Cardiac septum (tissue), 1 donor: Measurements from ENCODE around the gene HMOX2. TPM values are rescaled to one million over a fixed set of nuclear protein-coding genes. Genes with fewer than 3 reads are reported as not detected.

Experiments used
- DNase-seq: peaks from one replicate; pipeline ENCODE4 v3.0.0-alpha.2; 2020; ENCODE audit warnings: low spot score
- intact Hi-C: fragments of 100-400 bp; cut with DNase I; formaldehyde crosslinking; loops from one replicate; pipeline ENCODE4 v1.14.0; 2022
- total RNA-seq: library from RNA; stranded (reverse); fragmentation: NEBNext Ultra II Directional; extraction: Animal tissue kit (Norgen Biotek cat#: 25700); gene quantifications from one replicate; pipeline ENCODE4 v1.2.1, GENCODE V29; 2021
- donor health status: DM: no; HTN: no; CAD: no.

HMOX2 gene
- total RNA-seq, 1 donor from 2014 or later = 69.1 TPM

DNA sequence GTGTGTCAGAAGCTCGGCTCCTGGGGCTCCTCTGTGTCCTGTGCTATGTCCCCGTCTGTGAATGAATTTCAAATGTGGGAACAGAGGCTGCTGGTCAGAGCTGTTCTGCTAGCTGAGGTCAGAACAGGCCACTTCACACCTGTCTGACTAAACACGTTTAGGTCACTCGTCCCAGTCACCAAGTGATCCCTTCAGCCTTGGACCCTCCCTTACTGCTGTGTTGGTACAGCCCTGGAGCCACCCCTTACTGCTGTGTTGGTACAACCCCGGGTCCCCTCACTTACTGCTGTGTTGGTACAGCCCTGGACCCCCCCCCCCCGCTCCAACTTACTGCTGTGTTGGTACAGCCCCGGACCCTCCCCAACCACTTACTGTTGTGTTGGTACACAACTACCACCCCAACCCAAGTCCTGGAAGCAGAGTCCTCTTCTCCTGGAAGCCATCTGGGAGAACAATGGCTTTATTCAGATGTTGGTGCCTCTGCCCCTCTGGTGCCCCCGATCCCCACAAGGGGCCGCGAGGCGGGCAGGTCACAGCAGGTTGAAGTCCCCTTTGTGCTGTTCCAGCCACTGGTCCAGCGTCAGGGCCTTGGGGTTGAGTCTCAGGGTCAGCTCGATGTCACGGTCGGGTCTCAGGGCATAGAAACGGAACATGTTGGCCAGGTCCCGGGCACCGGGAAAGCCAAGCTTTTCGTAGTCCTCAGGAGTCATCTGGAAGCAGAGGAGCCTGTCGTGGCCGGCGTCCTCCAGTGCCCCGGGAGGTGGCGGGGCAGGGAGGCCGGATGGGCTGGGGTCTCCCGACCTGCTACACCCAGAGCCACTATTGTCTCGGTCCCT lies 14.7 kb upstream of the HMOX2 start:
- intact Hi-C loops = no loop called here
- DNase-seq = no peak

DNA sequence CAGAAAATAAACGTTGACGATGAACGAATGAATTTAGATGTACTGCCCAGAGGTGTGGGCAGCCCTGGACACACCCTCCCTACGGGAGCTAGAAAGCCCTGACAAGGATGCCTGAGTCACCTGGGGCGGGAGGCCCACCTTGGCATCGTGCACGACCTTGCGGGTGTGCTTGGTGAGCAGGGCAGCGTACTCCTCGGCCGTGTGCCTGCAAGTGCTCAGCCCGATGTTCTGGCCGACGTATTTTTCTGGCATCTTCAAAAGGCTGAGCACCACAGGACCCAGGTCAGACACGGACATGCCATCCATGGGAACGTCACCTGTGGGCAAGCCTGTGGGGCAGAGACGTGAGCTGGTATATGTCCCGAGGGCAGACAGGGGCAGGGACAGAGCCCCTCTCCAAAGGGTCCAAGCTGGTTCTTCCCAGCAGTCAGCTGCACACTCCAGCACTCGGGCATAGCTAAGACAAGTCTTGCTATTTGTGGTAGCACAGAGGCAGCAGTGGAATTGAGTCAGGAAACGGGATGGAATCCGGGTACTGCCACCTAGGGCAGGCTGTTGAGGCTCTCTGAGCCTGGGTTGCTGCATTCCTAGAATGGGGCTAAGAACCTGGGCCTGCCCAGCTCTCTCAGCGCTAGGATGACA lies 12.6 kb upstream of the HMOX2 start:
- DNase-seq = no peak
- intact Hi-C loops = no loop called here

DNA sequence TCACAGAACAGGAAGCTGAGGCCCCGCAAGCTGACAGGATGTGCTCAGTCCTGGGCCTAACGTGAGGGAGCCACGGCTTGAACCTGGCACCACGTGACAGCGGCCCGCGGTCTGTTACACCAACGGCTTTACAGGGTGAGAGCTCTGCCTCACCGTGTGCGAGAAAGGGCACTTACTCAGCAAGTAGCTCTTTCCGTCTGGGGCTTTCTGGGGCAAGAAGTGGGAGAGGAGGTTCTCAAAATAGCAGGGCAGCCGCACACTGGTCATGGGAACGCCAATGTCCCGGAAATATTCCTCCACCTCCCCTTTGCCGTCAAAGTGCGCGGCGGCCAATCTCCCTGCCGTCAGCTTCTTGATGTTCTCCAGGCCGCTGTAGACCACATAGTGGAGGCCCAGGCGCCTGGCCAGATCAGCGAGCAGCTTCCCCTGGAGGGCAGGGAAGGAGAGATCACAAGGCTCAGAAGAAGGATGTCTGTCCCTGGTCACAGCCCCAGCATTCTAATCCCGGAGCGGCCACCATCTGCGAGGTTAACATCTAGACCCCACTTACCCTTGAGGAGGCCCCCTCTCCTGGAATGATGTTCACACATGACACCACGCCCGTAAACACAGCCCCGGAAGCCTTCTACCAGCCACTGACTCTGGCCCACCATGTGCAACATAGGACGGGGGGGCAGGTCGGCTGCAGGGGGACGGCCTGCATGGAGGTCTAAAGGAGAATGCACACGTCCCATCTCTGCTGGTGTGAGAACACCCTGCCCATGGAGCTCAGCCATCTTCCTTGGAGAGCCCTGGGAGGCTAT lies 10.0 kb upstream of the HMOX2 start:
- peak; percentile 85 for DNase-seq
- intact Hi-C loops = no loop called here

DNA sequence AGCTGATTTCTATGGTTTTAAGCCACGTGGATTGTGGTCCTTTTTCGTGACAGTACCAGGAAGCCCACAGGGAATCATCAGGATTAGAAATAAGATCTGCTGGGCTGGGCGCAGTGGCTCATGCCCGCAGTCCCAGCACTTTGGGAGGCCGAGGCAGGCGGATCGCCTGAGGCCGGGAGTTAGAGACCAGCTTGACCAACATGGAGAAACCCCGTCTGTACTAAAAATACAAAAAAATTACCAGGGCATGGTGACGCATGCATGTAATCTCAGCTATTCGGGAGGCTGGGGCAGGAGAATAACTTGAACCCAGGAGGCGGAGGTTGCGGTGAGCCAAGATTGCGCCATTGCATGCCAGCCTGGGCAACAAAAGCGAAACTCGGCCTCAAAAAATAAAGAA lies 8.3 kb upstream of the HMOX2 start:
- DNase-seq = no peak
- intact Hi-C loops = no loop called here

DNA sequence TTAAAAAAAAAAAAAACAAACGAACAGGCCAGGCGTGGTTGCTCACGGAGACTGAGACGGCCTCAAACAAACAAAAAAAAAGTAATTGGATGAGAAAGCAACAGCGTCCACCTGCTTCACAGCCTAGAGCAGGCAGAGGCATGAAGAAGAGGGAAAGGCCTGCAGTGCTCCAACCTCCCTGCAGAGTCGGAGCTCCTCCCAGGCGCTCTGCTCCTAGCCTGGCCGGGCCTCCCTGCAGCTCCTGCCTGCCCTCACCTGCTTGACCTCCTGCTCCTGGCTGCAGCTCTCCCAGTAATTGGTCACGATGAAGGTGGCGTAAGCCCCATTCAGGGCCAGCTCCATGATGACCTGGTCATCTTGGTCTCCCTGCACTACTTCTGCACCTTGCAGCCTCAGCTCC lies 7.2 kb upstream of the HMOX2 start:
- intact Hi-C loops = no loop called here

DNA sequence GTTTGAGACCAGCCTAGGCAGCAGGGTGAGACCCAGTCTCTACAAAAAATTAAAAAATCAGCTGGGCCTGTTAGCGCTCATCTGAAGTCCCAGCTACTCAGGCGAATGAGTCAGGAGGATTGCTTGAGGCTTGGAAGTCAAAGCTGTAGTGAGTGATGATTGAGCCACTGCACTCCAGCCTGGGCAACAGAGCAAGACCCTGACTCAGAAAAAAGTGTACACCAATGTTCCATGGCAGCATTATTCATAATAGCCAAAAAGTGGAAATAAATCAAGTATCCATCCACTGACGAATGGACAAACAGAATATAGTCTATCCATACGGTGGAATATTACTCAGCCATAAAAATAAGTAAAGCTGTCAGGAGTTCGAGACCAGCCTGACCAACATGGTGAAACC lies 4.3 kb upstream of the HMOX2 start:
- intact Hi-C loops = no loop called here
- DNase-seq = no peak

More for the DNA sequence above, 7.2 kb upstream of the HMOX2 start:
- DNase-seq = no peak

DNA sequence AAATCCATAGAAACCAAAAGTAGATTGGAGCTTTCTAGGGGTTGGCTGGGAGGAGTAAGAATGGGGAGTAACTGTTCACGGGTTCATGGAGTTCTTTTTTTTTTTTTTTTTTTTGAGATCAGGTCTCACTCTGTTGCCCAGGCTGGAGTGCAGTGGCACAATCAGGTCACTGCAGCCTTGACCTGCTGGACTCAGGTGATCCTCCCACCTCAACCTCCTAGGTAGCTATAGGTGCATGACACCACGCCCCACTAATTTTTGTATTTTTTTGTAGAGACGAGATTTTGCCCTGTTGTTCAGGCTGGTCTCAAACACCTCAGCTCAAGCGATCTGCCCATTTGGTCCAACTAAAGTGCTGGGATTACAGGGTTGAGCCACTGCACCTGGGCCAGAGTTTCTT lies 3.3 kb upstream of the HMOX2 start:
- intact Hi-C loops = no loop called here
- no peak for DNase-seq

DNA sequence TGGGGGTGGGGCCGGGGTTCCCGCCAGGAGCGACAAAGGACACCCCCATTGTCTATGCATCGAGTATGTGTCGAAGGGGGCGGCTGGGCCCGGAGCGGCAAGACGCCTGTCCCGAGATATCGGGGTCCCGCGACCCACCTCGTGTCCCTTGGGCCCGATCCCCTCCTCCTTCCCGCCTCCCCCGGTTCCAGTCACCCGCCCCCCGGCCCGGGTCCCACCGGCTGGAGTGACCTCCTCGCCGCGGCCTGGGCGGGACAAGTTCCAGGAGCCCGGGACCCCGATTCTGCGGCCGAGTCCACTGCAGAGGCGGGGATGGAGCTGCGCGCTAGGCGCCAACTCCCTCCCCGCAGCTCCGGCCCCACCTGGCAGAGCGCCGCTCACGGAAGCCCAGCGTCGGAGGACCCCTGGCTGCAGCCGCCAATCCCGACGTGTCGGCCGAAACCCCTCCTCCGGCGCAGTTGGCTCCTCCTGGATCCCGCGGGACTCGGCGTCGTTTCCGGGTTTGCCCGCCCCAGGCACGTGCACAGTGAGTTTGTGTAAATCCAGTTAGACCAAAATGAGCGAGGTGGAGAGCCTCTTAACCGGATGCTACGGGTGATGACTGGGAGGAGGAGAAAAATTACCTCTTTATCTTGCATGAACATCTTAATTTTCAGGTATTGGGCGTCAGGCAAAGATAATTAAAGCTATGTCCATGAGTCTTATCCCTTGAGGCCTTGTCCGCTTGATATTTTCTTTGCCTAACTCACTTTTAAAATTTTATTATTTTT lies 1.8 kb upstream of the HMOX2 start, which contains the start of gene NMRAL1:
Gene NMRAL1, minus strand, starts transcription at position 434 of the 770 bp plus-strand sequence. CDS start 493 bp downstream, outside the sequence.
- intact Hi-C loops = no loop called here
- DNase-seq = peak; percentile 92

DNA sequence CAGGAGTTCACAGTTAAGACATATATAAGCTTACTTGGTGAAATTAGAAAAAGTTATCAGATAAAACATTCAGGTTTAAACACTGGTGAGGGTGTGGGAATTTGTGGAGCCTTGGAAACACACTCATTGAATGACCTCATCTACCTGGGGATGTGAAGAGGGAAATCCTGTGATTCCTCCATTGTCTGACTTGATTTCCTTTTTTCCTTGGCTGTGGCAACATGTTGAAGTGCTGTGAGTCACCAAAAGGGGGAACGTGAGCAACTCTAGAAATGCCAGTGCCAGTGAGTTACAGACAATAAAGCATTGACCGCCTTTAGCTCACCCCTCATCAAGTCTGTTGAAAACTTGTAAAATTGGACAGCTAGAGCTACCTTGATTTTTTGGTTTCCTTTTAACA lies 1.8 kb downstream of the HMOX2 start:
- DNase-seq = no peak
- intact Hi-C loops = no loop called here

DNA sequence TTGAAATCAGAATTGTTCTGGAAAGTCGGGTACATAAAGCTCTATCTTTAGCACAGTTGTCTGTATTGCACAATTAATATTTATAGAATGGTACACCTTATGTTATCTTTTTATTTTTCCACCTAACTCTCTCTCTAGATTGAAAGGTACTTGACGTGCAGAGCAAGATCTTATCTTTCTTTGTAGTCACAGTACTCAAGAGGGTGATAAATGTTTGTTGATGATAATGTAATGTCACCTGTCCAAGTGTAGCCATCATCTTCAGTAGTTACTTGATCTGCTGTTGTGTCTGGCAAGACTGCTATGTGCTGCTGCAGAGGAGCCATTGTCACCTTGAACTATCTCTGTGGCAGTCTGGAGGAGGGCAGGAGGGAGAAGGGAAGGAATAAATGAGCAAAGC lies 5.3 kb downstream of the HMOX2 start:
- DNase-seq = no peak
- intact Hi-C loops = no loop called here

DNA sequence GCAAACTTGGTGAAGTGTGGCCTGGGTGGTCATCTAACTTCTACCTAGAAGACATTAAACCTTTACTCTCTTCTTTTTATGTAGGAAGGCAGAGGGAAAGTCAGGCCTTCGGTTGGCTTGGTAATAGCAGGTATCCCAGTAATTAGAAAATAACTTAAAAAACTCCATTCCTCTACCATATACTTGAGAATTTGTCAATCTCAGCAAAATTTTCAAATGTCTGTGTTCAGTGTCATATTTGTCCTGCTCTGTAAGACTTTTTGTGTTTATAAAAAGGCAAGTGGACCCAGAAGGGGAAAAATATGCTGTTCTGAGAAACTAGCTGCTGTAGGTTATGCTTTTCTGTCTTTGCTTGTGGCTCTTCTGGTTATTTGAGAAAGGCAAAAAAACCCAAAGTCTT lies 5.8 kb downstream of the HMOX2 start:
- intact Hi-C loops = no loop called here
- DNase-seq = no peak

DNA sequence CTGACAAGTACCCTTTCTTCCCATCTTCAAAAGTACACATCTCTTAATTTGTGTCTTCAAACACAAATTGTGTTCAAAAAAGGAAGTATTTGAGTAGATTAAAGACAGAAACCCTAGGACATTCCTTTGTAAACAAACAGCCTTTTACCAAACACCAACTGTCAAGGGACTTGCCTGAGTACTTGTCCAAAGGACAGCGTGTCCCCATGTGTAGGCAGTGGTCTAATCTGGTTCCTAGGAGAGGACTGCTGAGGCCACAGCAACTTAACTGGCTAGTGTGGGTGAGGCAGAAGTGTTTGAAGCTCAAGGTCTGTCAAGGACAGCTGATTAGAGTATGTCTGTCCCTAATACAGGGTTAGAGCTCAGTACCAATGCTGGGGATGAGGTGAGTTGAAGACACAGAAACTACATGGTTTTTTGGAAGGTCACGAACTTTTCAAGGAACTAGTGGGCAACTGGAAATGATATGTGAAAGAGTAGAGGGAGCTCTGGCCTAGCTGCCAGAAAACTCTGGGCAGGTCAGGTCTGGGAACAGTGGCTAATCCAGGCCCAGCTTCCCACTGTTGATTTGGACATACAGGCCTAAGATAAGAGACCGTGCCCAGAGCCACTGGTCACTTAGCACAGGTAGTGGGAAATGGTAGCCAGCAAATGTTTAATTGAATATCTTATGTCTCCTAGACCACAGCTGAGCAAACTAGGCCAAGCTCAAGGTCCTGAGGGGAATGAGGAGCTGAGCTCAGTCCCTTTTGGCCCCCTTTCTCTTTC lies 10.1 kb downstream of the HMOX2 start:
- intact Hi-C loops = no loop called here
- no peak for DNase-seq

DNA sequence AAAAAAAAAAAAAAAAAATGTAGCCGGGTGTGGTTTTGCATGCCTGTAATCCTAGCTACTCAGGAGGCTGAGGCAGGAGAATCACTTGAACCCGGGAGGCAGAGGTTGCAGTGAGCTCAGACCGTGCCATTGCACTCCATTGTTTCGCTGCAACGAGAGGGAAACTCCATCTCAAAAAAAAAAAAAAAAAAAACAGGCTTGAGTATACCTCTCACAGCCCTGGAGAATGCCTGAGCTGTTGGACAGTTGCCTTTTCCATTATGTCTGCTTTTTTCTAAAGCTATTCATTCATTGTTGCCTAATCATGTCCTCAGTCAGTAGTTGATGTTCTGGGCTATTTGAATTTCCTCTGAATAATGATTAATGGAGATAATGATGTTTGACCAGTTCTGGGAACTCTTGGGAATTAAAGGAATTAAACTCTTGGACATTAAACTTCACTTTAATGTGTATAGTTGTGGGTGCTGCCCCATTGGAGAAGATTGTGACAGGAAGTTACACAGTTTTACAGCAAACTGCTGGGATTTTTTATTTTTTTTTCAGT lies 11.8 kb downstream of the HMOX2 start:
- DNase-seq = no peak
- intact Hi-C loops = no loop called here

DNA sequence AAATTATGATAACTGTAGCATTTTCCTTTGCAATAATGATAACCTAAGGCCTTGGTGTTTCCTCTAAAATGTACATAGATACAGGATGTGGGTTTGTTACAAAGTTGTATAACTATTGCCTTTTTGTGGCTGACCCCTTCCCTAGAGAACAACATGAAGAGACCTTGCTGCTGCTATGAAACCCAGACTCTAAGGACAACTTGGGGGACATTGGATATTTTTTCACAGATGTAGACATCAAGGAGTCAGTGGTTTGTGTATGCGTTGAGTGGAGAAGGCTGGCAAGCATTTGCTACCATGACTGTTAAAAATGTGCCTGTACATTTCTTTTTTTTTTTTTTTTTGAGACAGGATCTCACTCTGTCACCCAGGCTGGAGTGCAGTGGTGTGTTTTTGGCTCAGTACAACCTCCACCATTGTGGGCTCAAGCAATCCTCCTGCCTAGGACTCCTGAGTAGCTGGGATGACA lies 12.3 kb downstream of the HMOX2 start:
- intact Hi-C loops = no loop called here
- no peak for DNase-seq

DNA sequence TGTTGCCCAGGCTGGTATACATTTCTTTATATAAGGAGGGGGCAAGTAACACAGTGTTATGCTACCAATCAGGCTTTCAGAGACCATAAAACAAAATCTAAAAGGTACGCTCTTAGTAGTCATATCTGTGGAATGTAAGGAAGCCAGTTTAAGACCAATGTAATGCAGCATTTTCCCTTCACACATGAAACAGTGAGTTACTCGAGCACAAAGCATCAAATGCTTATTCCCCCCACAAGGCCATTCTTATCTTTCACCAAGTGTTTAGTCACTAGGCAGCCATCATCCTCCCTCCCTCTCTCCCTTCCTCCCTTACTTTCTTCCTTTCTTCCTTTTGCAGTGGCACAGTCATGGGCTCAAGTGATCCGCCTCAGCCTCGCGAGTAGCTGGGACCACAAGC lies 12.8 kb downstream of the HMOX2 start:
- intact Hi-C loops = no loop called here
- DNase-seq = no peak

DNA sequence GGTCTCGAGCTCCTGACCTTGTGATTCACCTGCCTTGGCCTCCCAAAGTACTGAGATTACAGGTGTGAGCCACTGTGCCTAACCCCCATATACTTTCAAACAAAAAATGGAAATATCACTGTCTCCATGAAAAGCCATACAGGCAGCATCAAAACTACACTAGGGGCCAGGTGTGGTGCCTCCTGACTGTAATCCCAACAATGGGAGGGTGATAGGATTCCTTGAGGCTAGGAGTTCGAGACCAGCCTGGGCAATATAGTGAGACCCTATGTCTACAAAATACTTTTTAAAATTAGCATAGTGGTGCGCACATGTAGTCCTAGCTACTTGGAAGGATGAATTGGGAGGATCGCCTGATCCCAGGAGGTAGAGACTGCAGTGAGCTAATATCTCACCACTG lies 15.7 kb downstream of the HMOX2 start:
- DNase-seq = no peak
- intact Hi-C loops = no loop called here

DNA sequence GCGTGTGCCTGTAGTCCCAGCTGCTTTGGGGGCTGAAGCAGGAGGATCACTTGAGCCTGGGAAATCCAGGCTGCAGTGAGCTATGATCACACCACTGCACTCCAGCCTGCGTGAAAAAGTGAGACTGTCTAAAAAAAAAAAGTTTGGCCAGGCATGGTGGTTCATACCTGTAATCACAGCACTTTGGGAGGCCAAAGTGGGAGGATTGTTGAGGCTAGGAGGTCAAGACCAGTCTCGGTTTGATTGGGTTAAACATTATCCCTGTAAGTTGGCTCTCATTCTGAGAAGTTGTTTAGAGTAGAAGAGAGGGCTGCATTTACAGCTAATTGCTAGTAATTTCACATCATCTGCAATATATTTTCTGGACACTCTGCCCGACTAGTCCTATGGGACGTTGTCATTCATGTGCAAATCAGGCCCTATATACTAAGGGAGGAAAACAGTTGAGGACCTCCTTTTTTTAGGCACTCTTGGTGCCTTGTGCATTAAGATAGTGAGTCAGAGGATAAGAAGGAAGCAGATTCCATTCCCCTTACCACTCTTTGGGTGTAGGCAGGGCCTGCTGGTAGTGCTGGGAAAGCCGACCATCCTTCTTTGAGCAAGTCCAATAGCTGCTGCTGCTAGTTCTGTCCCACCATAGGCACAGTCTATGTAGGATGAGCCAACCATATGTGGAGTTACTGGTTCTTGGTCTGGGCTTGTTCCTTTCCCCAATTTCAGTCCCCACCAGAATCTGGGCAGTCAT lies 18.7 kb downstream of the HMOX2 start:
- no peak for DNase-seq
- intact Hi-C loops = no loop called here

DNA sequence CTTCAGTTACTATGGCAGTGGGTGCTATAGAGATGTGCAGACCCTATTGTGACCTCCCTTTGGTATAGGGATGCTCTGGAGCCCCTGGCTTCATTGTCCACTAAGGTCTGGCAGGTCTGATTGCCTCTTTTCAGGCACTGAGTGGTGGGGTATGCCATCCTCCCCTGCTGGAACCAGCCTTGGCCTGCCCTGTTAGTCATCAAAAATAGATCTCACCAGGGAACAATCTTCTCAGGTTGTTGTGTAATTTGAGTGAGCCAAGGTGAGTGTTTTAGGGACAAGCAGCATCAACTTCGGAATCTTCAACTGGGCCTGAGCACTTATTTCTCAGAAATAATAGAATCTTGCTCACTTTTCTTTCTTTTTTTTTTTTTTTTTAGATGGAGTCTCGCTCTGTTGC lies 19.6 kb downstream of the HMOX2 start:
- intact Hi-C loops = no loop called here
- no peak for DNase-seq
